MCF 10A (cell line): ENCODE data around the gene HDGF. TPM values are rescaled to one million over a fixed set of nuclear protein-coding genes. Genes with fewer than 3 reads are reported as not detected.

ENCODE experiments used
- BruUV-seq: library from RNA; stranded (reverse); fragments of 400-500 nt; replicated peaks from 2 replicates; lab custom pipeline; 2021; lab: Mats Ljungman, UMichigan
- CTCF ChIA-PET: fragments of 300-600 bp; sonication (Branson Sonifier 250); formaldehyde crosslinking; extraction: SDS; loops from one replicate; lab custom pipeline; 2021; ENCODE audit warnings: antibody characterized with exemption, inconsistent platforms; lab: Yijun Ruan, JAX
- POLR2A ChIA-PET: fragments of 300-600, 350-650 bp; sonication (Branson Sonifier 250); formaldehyde crosslinking; extraction: SDS; loops from one replicate; lab custom pipeline; 2020; ENCODE audit warnings: antibody characterized with exemption, inconsistent platforms; lab: Yijun Ruan, JAX
- DNase-seq: peaks from one replicate; pipeline ENCODE4 v3.0.0-alpha.2; 2018; ENCODE audit not compliant: unreplicated experiment
- H3K27ac Mint-ChIP-seq: one replicate; pipeline ENCODE4 v1.8.0; 2022; ENCODE audit warnings: mild to moderate bottlenecking, low read depth, mixed read lengths; ENCODE audit not compliant: unreplicated experiment
- H3K27me3 Mint-ChIP-seq: one replicate; pipeline ENCODE4 v1.8.0; 2022; ENCODE audit warnings: mixed read lengths; ENCODE audit not compliant: insufficient read depth, unreplicated experiment
- H3K36me3 Mint-ChIP-seq: one replicate; pipeline ENCODE4 v1.8.0; 2022; ENCODE audit warnings: mild to moderate bottlenecking, moderate library complexity, mixed read lengths; ENCODE audit not compliant: insufficient read depth, unreplicated experiment
- H3K4me1 Mint-ChIP-seq: one replicate; pipeline ENCODE4 v1.8.0; 2022; ENCODE audit warnings: mixed read lengths; ENCODE audit not compliant: insufficient read depth, unreplicated experiment
- H3K4me3 Mint-ChIP-seq: one replicate; pipeline ENCODE4 v1.8.0; 2022; ENCODE audit warnings: mild to moderate bottlenecking, moderate library complexity, mixed read lengths; ENCODE audit not compliant: unreplicated experiment
- H3K9me3 Mint-ChIP-seq: one replicate; pipeline ENCODE4 v1.8.0; 2022; ENCODE audit warnings: mixed read lengths; ENCODE audit not compliant: unreplicated experiment
- intact Hi-C: fragments of 100-400 bp; cut with micrococcal nuclease; formaldehyde crosslinking; loops from 2 replicates; pipeline ENCODE4 v1.14.1; 2022
- total RNA-seq: library from RNA; stranded (reverse); gene quantifications from 2 replicates; pipeline ENCODE4 v1.2.3, GENCODE V29; 2022
- TF ChIP-seq, protein P1 (sequence below): fragments of 200-600 bp; IDR thresholded peaks from one replicate; pipeline ENCODE4 v1.8.0; 2022; ENCODE audit warnings: antibody characterized with exemption, mild to moderate bottlenecking; ENCODE audit not compliant: unreplicated experiment

The HDGF gene
- total RNA-seq, 1 experiment from 2014 or later: 707 TPM

DNA sequence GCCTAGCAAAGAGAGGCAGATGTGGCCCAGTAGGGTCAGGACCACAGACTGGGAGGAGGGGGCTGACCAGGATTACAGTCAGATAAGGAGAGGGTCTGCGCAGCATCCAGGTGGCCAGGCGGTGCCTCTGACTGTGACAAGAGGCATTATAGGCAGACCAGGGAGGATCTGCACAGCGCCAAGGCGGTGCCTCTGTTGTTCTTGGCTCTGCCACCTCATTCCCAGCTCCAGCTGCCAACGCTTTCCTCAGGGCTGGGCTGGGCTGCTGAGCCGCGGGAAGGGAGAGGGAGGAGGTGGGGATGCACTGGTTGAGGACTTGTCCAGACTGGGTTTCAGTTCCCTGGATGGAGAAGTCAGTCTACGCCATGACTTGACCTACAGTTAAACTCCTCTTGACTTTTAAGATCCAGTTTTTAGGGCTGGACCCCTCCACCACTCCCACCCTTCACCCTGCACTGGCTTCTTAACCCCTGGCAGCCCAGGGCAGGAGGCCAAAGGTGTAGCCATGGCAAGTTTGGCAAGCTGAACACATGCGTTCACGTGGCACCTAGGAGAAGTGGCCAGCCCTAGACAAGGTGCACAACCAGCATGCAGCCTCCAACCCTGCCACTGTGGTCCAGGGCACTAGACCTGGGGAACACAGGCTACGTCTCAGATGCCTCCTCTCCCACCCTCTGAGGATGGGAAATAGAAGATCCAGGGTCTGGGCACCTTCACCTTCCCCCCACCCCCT is 41.6 kb downstream of the HDGF start:
- H3K9me3 Mint-ChIP-seq: no peaks in the 10 kb centered on the region
- no peaks in the 10 kb centered on the region for H3K27me3 Mint-ChIP-seq
- ChIA-PET POLR2A (interaction anchor here (0.7 to 9.9 kb wide), 9 partner anchors 11 to 187 kb away, joined by 3 to 71 read pairs (median 4); partner anchors contain the start of genes ISG20L2, METTL25B, MRPL24 and PRCC), CTCF (interaction anchor here (0.6 to 47.2 kb wide), 9 partner anchors 3 to 181 kb away, joined by 3 to 2415 read pairs (median 10); partner anchors contain the start of genes CRABP2, ISG20L2, METTL25B and NES)
- peak overlapping the region; percentile 6 for H3K27ac Mint-ChIP-seq
- no peaks in the 10 kb centered on the region for H3K36me3 Mint-ChIP-seq
- H3K4me1 Mint-ChIP-seq: peaks cover 37% of the 10 kb centered on the region
- no TSS peak for BruUV-seq
- H3K4me3 Mint-ChIP-seq: no peak overlapping the region
- intact Hi-C loops: loop anchor here (1.0 kb wide), 1 partner anchor 16 kb away; no protein-coding TSS in a partner anchor
- peak; percentile 98 for DNase-seq
- TF ChIP-seq, protein P1, sequence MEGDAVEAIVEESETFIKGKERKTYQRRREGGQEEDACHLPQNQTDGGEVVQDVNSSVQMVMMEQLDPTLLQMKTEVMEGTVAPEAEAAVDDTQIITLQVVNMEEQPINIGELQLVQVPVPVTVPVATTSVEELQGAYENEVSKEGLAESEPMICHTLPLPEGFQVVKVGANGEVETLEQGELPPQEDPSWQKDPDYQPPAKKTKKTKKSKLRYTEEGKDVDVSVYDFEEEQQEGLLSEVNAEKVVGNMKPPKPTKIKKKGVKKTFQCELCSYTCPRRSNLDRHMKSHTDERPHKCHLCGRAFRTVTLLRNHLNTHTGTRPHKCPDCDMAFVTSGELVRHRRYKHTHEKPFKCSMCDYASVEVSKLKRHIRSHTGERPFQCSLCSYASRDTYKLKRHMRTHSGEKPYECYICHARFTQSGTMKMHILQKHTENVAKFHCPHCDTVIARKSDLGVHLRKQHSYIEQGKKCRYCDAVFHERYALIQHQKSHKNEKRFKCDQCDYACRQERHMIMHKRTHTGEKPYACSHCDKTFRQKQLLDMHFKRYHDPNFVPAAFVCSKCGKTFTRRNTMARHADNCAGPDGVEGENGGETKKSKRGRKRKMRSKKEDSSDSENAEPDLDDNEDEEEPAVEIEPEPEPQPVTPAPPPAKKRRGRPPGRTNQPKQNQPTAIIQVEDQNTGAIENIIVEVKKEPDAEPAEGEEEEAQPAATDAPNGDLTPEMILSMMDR: no peak

DNA sequence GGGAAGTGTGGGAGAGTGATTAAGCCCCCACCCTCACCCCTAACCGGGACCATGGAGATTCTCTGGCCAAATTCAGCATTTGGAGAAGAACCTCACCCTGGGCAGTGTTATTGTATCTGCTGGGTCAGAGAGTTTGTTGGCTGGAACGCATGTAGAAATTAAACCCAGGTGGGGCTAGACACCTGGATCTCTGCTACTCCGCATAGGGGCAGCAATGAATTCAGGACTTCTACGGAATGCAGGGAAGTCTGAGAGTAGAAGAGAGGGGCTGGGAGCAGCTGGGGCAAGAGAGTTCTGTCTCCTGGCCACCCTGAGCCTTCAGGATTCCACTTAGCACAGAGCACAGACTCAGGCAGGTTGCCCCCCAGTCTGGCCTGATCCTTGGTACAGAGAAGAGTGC is 42.4 kb downstream of the HDGF start:
- BruUV-seq: no TSS peak
- DNase-seq: no peak
- intact Hi-C loops: no loop called here
- Mint-ChIP-seq H3K9me3 (no peaks in the 10 kb centered on the region), H3K27ac (no peak overlapping the region), H3K27me3 (no peaks in the 10 kb centered on the region), H3K36me3 (no peaks in the 10 kb centered on the region), H3K4me3 (no peak overlapping the region), H3K4me1 (peaks cover 44% of the 10 kb centered on the region)
- ChIA-PET CTCF (interaction anchor here (0.6 to 47.2 kb wide), 8 partner anchors 4 to 108 kb away, joined by 3 to 2415 read pairs (median 4); partner anchors contain the start of genes CRABP2, GPATCH4, ISG20L2 and METTL25B), POLR2A (interaction anchor here (1.2 to 9.9 kb wide), 3 partner anchors 18 to 58 kb away, joined by 3 to 71 read pairs (median 63); partner anchors contain the start of genes ISG20L2, METTL25B and PRCC)
- TF ChIP-seq, protein P1: no peak

DNA sequence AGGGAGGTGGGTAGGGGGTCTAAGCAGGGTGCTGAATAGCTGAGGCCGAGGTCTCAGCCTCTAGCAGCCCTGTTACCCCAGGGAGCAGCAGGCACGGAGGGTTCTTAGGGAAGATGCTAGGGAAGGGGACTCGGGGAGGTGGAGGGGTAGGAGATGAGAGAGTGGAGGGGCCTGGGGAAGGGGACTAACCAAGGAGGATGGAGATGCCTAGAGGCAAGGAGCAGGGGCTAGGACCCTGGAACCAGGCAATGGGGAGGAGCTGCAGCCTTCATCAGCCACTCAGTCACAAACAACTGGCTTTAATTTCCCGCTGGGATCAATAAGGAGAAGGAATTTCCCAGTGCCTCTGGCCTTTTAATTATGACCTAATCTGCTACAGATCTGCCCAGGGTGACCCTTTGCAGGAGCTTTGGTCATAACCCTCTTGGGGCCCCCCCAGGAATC is 43.2 kb downstream of the HDGF start:
- Mint-ChIP-seq H3K36me3 (no peaks in the 10 kb centered on the region), H3K27ac (no peak overlapping the region), H3K27me3 (no peaks in the 10 kb centered on the region), H3K4me3 (no peak overlapping the region), H3K9me3 (no peaks in the 10 kb centered on the region), H3K4me1 (peaks cover 44% of the 10 kb centered on the region)
- TF ChIP-seq, protein P1: no peak
- ChIA-PET POLR2A (interaction anchor here (0.6 to 9.9 kb wide), 4 partner anchors 12 to 35 kb away, joined by 3 to 71 read pairs (median 34); partner anchors contain the start of genes ISG20L2 and METTL25B), CTCF (interaction anchor here (0.6 to 47.2 kb wide), 9 partner anchors 5 to 176 kb away, joined by 3 to 2415 read pairs (median 4); partner anchors contain the start of genes CRABP2, GPATCH4, ISG20L2 and METTL25B)
- no peak for DNase-seq
- BruUV-seq: no TSS peak
- intact Hi-C loops: no loop called here
